NCI-H1694 treated with DMSO at 0.1 percent for 48 hours (cell line): Measurements from ENCODE around the gene RGPD4.

ENCODE experiments used
- DNase-seq: peaks from one replicate; lab custom pipeline; 2025; lab: John Stamatoyannopoulos, UW

RGPD4 gene

DNA sequence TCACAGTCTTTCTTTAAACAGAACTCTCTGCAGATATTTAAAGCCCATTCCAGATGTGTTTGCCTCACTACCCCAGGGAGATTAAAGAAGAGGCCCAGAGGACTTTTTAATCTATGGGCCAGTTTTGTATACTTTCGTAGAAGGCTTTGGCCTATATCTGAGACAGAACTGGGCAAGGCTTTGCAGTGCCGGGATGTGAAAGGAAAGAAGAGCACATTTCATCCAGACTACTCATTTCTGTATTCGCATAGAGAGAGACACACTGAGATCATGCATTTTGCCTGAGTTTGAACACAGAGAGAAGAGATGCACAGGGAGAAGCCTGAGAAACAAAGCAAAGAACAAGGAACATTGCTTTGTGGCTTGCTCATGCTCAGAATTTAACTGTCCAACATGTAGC is 104.7 kb downstream of the RGPD4 start:
- DNase-seq: no peak

- DNase-seq: no peak
Observed at GRCh38 chr2:107932488-107932887, 105.8 kb downstream of the RGPD4 start.

- DNase-seq: peak; percentile 26
Observed at GRCh38 chr2:107932979-107933378, 106.3 kb downstream of the RGPD4 start.

DNA sequence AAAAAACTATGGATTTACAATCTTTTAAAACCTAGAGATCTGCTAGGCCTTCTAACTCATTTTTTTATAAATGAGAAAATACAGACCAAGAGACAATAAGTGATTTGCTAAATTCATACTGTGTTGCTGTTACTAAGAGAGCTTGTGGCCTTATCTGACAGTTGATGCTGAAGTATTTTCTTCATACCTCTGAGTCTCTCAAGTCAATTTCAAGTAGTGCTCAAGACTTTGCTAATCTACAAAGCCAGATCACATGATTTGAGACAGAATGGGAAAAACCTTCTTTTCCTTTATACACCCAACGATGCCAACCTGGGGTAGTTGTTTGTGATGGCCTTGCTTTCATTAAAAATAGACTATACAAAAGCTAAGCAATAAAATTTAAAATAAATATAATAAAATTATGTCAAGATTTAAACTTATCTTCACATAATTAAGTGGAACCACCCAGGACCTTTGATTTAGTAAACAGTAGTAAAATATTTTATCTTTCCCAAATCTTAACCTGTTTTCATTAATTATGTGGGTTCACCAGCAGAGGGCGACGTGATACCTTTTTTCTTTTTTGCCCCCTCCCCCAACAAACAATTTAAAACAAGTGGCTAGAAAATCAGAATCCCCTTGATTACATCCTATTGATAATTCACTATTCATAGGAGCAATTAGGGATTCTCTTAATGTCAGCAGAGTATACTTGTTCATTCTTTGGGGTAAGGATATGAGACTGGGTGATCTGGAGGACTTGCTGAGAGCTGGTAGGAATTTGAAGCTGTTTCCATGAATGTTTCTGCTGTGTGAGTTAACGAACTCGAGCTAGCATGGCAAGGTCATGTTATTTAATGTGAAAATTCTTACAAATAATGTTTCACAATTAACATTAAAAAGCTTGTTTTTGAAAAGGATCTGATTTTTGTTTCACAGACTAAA is 110.0 kb downstream of the RGPD4 start:
- no peak for DNase-seq
